Adrenal gland (tissue), 12 donors: ENCODE measurements around the gene B4GALNT2. TPM values are rescaled to one million over a fixed set of nuclear protein-coding genes. Genes with fewer than 3 reads are reported as not detected.

Experiments
- DNase-seq, 7 donors: peaks; one replicate each; pipeline ENCODE4 v3.0.0-alpha.2; 2019 to 2020
- H3K27ac ChIP-seq, 5 donors: fragments of 200-600 bp; sonication (generic) in 4 of 5; 1 replicate in 3 of 5; 2 replicates in 2 of 5; pipeline versions ENCODE4 v1.5.1 to v1.8.0; 2016 to 2020; ENCODE audit warnings: mild to moderate bottlenecking in 1 of 5
- H3K27me3 ChIP-seq: fragments of 200-600 bp; 2 replicates; pipeline ENCODE4 v1.8.0; 2021
- H3K36me3 ChIP-seq, 2 donors: fragments of 200-600 bp; replicated peaks in 1 of 2; 1 replicate in 1 of 2; 2 replicates in 1 of 2; pipeline versions ENCODE4 v1.5.1 to v1.8.0; 2018 to 2022
- H3K4me1 ChIP-seq, 2 donors: fragments of 200-600 bp; replicated peaks in 1 of 2; 1 replicate in 1 of 2; 2 replicates in 1 of 2; pipeline versions ENCODE4 v1.5.1 to v1.8.0; 2018 to 2021
- H3K4me3 ChIP-seq, 4 donors: fragments of 200-600 bp; sonication (generic) in 3 of 4; one replicate each; pipeline ENCODE4 v1.5.1; 2016 to 2018
- H3K9me3 ChIP-seq, 3 donors: fragments of 200-600 bp; sonication (generic) in 1 of 3; replicated peaks in 1 of 3; 1 replicate in 2 of 3; 2 replicates in 1 of 3; pipeline versions ENCODE4 v1.5.1 to v1.8.0; 2016 to 2021
- CTCF ChIP-seq, 6 experiments: fragments of 450-650 bp in 4 of 6; fragments of 200-600 bp in 2 of 6; sonication (generic) in 1 of 6; IDR thresholded peaks; 1 replicate in 5 of 6; 2 replicates in 1 of 6; pipeline versions ENCODE4 v1.5.1 to v1.8.0; 2016 to 2021; ENCODE audit warnings: antibody characterized with exemption in 6 of 6, mild to moderate bottlenecking in 2 of 6, moderate library complexity in 1 of 6
- POLR2A ChIP-seq, 2 donors: fragments of 450-650 bp; IDR thresholded peaks; one replicate each; pipeline ENCODE4 v1.6.1; 2017; ENCODE audit warnings: antibody characterized with exemption in 2 of 2, mild to moderate bottlenecking in 2 of 2, moderate library complexity in 1 of 2
- WGBS, 4 donors: extraction: QIAGEN DNeasy Blood & Tissue Kit in 2 of 4; methylation state at CpG; one replicate each; pipeline versions ENCODE4 v1.1.5 to v1.1.7; 2013 to 2017; 5-methylcytosine and 5-hydroxymethylcytosine counted together
- intact Hi-C, 2 donors: fragments of 100-400 bp; cut with DNase I; formaldehyde crosslinking; loops; one replicate each; pipeline versions ENCODE4 v1.14.1 to v1.15.0; 2022 to 2023
- polyA plus RNA-seq, 3 donors: library from polyadenylated mRNA; stranded (reverse); fragments of 200-250 nt in 2 of 3; fragments of 350-450 nt in 1 of 3; fragmentation: Illumina TruSeq in 1 of 3; extraction: RNeasy Lipid Tissue Mini Kit (QIAGEN cat#74804) in 1 of 3; gene quantifications; one replicate each; pipeline ENCODE4 v1.2.3, GENCODE V29; 2013 to 2014
- total RNA-seq, 9 donors: library from RNA; depleted of rRNA in 4 of 9; stranded (reverse); fragments of >200 nt in 4 of 9; fragments of 120-200 nt in 1 of 9; fragmentation: NEBNext Ultra II Directional in 1 of 9; extraction: Animal tissue kit (Norgen Biotek cat#: 25700) in 1 of 9; gene quantifications; one replicate each; pipeline versions ENCODE4 v1.1.0 to v1.2.4, GENCODE V29; 2013 to 2023
- donor health status: healthy with polysubstance abuse.
- donor health status: Bipolar disorder and iron deficiency.
- donor health status: DM: yes; HTN: yes; CAD: no.
- donor health status: DM: no; HTN: no; CAD: no.
- donor health status: DM: no; HTN: no; CAD: no.
- donor health status: DM: yes; HTN: yes; CAD: no.

B4GALNT2 gene
- total and polyA plus RNA-seq, 12 donors = 0.04 to 3.4 (median 0.19) TPM; not detected in 2

GRCh38 chr17:49111934-49112333, 20.6 kb upstream of the B4GALNT2 start:
- 78 to 80% (median 79%) methylated on average over 4 of the region's 4 CpGs for WGBS, 4 donors
- no peak for DNase-seq
- Histone ChIP-seq H3K4me3 (no peak overlapping the region), H3K27ac (no peak overlapping the region), H3K4me1 (peaks cover 9 to 10% of the 10 kb centered on the region in 2 donors), H3K27me3 (no peaks in the 10 kb centered on the region), H3K36me3 (no peaks in the 10 kb centered on the region), H3K9me3 (no peaks in the 10 kb centered on the region)
- intact Hi-C loops = no loop called here
- TF ChIP-seq CTCF (IDR thresholded peaks at IDR 0.05) (no peak), POLR2A (IDR thresholded peaks at IDR 0.05) (no peak)

GRCh38 chr17:49112936-49113335, 19.6 kb upstream of the B4GALNT2 start:
- no peak overlapping the region for H3K27ac ChIP-seq
- DNase-seq = no peak
- H3K27me3 ChIP-seq = no peaks in the 10 kb centered on the region
- H3K9me3 ChIP-seq = no peaks in the 10 kb centered on the region
- TF ChIP-seq CTCF (IDR thresholded peaks at IDR 0.05) = no peak
- TF ChIP-seq POLR2A (IDR thresholded peaks at IDR 0.05) = no peak
- 52 to 100% (median 89%) methylated on average over 1 of the region's 1 CpG for WGBS, 4 donors
- H3K4me3 ChIP-seq = no peak overlapping the region
- intact Hi-C loops = no loop called here
- no peaks in the 10 kb centered on the region for H3K36me3 ChIP-seq
- peaks cover 5 to 6% of the 10 kb centered on the region in 2 donors for H3K4me1 ChIP-seq

GRCh38 chr17:49114703-49115102, 17.9 kb upstream of the B4GALNT2 start:
- no peaks in the 10 kb centered on the region for H3K4me1 ChIP-seq
- H3K27me3 ChIP-seq = no peaks in the 10 kb centered on the region
- TF ChIP-seq CTCF (IDR thresholded peaks at IDR 0.05) (no peak), POLR2A (IDR thresholded peaks at IDR 0.05) (no peak)
- no peak overlapping the region for H3K4me3 ChIP-seq
- peak overlapping the region in 2 of 5 donors; percentile 2 to 67 for H3K27ac ChIP-seq
- no peaks in the 10 kb centered on the region for H3K9me3 ChIP-seq
- WGBS, 4 donors = 83 to 100% (median 95%) methylated on average over 1 of the region's 1 CpG
- no peaks in the 10 kb centered on the region for H3K36me3 ChIP-seq
- DNase-seq = no peak
- intact Hi-C loops = no loop called here

GRCh38 chr17:49117587-49118230, 14.9 kb upstream of the B4GALNT2 start:
- Histone ChIP-seq H3K36me3 (no peaks in the 10 kb centered on the region), H3K4me3 (no peak overlapping the region), H3K9me3 (no peaks in the 10 kb centered on the region), H3K4me1 (no peaks in the 10 kb centered on the region), H3K27me3 (no peaks in the 10 kb centered on the region), H3K27ac (no peak overlapping the region)
- intact Hi-C loops = no loop called here
- WGBS, 4 donors = 87 to 94% (median 92%) methylated on average over 2 of the region's 2 CpGs
- DNase-seq = no peak
- TF ChIP-seq POLR2A (IDR thresholded peaks at IDR 0.05) = no peak
- no peak for TF ChIP-seq CTCF (IDR thresholded peaks at IDR 0.05)
